CD14-positive monocyte (primary cell): ENCODE measurements around the gene ACP3. TPM values are rescaled to one million over a fixed set of nuclear protein-coding genes. Genes with fewer than 3 reads are reported as not detected.

Source experiments
- DNase-seq, 3 donors: peaks; one replicate each; pipeline ENCODE4 v3.0.0-alpha.2; 2011 to 2022
- H2AFZ ChIP-seq: 2 replicates; pipeline ENCODE4 v1.6.0; 2012; ENCODE audit warnings: mild to moderate bottlenecking, low read depth, low read length, inconsistent platforms; ENCODE audit not compliant: insufficient read depth, poor library complexity, severe bottlenecking
- H3K27ac ChIP-seq, 2 donors: 1 replicate in 1 of 2; 2 replicates in 1 of 2; pipeline ENCODE4 v1.5.1; 2012 to 2013; ENCODE audit warnings: low read length in 2 of 2, control low read depth in 1 of 2, inconsistent platforms in 1 of 2, low read depth in 1 of 2, mild to moderate bottlenecking in 1 of 2
- H3K27me3 ChIP-seq, 2 donors: one replicate each; pipeline versions ENCODE4 v1.6.0 to v1.6.1; 2011 to 2013; ENCODE audit warnings: low read length in 2 of 2; ENCODE audit not compliant: control insufficient read depth in 2 of 2, insufficient read depth in 2 of 2
- H3K36me3 ChIP-seq, 2 donors: replicated peaks in 1 of 2; 1 replicate in 1 of 2; 2 replicates in 1 of 2; pipeline versions ENCODE4 v1.5.1 to v1.6.1; 2012 to 2013; ENCODE audit warnings: low read length in 2 of 2, control low read depth in 1 of 2, inconsistent platforms in 1 of 2, mild to moderate bottlenecking in 1 of 2; ENCODE audit not compliant: insufficient read depth in 2 of 2, control insufficient read depth in 1 of 2
- H3K4me1 ChIP-seq, 2 donors: 1 replicate in 1 of 2; 2 replicates in 1 of 2; pipeline versions ENCODE4 v1.5.1 to v1.6.1; 2012 to 2013; ENCODE audit warnings: low read length in 2 of 2, control low read depth in 1 of 2, inconsistent platforms in 1 of 2, mild to moderate bottlenecking in 1 of 2, moderate library complexity in 1 of 2; ENCODE audit not compliant: insufficient read depth in 2 of 2, control insufficient read depth in 1 of 2
- H3K4me2 ChIP-seq: replicated peaks from 2 replicates; pipeline ENCODE3; 2012; ENCODE audit warnings: low read length, moderate library complexity, mild to moderate bottlenecking; ENCODE audit not compliant: poor library complexity, severe bottlenecking; ENCODE audit errors: extremely low read depth
- H3K4me3 ChIP-seq, 3 experiments: fragments of 200-600 bp in 1 of 3; sonication (generic) in 1 of 3; replicated peaks in 1 of 3; 1 replicate in 2 of 3; 2 replicates in 1 of 3; pipeline ENCODE4 v1.5.1; 2011 to 2013; ENCODE audit warnings: low read length in 3 of 3, mild to moderate bottlenecking in 3 of 3, control low read depth in 2 of 3, low read depth in 2 of 3, inconsistent platforms in 1 of 3, moderate library complexity in 1 of 3
- H3K79me2 ChIP-seq: 2 replicates; pipeline ENCODE4 v1.6.0; 2012; ENCODE audit warnings: mild to moderate bottlenecking, control low read depth, inconsistent platforms, low read length, moderate library complexity; ENCODE audit not compliant: insufficient read depth
- H3K9ac ChIP-seq: 2 replicates; pipeline ENCODE4 v1.6.0; 2017; ENCODE audit warnings: low read length, mild to moderate bottlenecking; ENCODE audit not compliant: insufficient read depth, poor library complexity, severe bottlenecking
- H3K9me3 ChIP-seq, 2 donors: replicated peaks in 1 of 2; 1 replicate in 1 of 2; 2 replicates in 1 of 2; pipeline versions ENCODE4 v1.5.1 to v1.6.1; 2012 to 2013; ENCODE audit warnings: low read length in 2 of 2, control low read depth in 1 of 2; ENCODE audit not compliant: control insufficient read depth in 1 of 2, insufficient read depth in 1 of 2
- H4K20me1 ChIP-seq: 2 replicates; pipeline ENCODE4 v1.6.0; 2012; ENCODE audit warnings: mild to moderate bottlenecking, low read length, control low read depth, moderate library complexity; ENCODE audit not compliant: insufficient read depth
- H3K27ac Mint-ChIP-seq, 7 donors: one replicate each; pipeline ENCODE4 v1.8.0; 2020; ENCODE audit warnings: mild to moderate bottlenecking in 7 of 7, mixed read lengths in 7 of 7, moderate library complexity in 6 of 7, inconsistent platforms in 2 of 7
- H3K27me3 Mint-ChIP-seq, 3 donors: one replicate each; pipeline ENCODE4 v1.8.0; 2021 to 2022; ENCODE audit warnings: low read depth in 3 of 3, mild to moderate bottlenecking in 3 of 3, mixed read lengths in 3 of 3, moderate library complexity in 3 of 3, inconsistent platforms in 1 of 3
- H3K36me3 Mint-ChIP-seq, 2 donors: one replicate each; pipeline ENCODE4 v1.8.0; 2020; ENCODE audit warnings: mixed read lengths in 2 of 2, inconsistent platforms in 1 of 2, mild to moderate bottlenecking in 1 of 2
- H3K4me1 Mint-ChIP-seq: one replicate; pipeline ENCODE4 v1.8.0; 2020; ENCODE audit warnings: mild to moderate bottlenecking, mixed read lengths
- H3K4me3 Mint-ChIP-seq, 2 donors: one replicate each; pipeline ENCODE4 v1.8.0; 2020; ENCODE audit warnings: mild to moderate bottlenecking in 2 of 2, mixed read lengths in 2 of 2, moderate library complexity in 1 of 2
- H3K9me3 Mint-ChIP-seq, 7 donors: one replicate each; pipeline ENCODE4 v1.8.0; 2020 to 2022; ENCODE audit warnings: mixed read lengths in 7 of 7, mild to moderate bottlenecking in 6 of 7, moderate library complexity in 6 of 7, inconsistent platforms in 2 of 7
- WGBS: methylation state at CpG from one replicate; pipeline ENCODE4 v1.1.5; 2013; ENCODE audit warnings: missing lambda C conversion rate; ENCODE audit not compliant: insufficient coverage; 5-methylcytosine and 5-hydroxymethylcytosine counted together
- intact Hi-C, 2 donors: fragments of 100-400 bp; cut with micrococcal nuclease; formaldehyde crosslinking; loops; one replicate each; pipeline versions ENCODE4 v1.15.0 to v1.15.1; 2023
- polyA plus RNA-seq, 3 donors: library from polyadenylated mRNA; depleted of rRNA in 1 of 3; unstranded in 2 of 3; stranded (reverse) in 1 of 3; fragments of 300-500 nt in 2 of 3; fragments of >200 nt in 1 of 3; fragmentation: Illumina TruSeq in 2 of 3; gene quantifications; 1 replicate in 2 of 3; 2 replicates in 1 of 3; pipeline ENCODE4 v1.2.3, GENCODE V29; 2012 to 2021
- TF ChIP-seq, protein P1 (sequence below): fragments of 200-600 bp; IDR thresholded peaks from one replicate; pipeline ENCODE4 v1.8.0; 2022; ENCODE audit warnings: antibody characterized with exemption, mild to moderate bottlenecking

Gene ACP3
- polyA plus RNA-seq, 3 donors, result 33.9 to 55.6 (median 44.0) TPM

DNA sequence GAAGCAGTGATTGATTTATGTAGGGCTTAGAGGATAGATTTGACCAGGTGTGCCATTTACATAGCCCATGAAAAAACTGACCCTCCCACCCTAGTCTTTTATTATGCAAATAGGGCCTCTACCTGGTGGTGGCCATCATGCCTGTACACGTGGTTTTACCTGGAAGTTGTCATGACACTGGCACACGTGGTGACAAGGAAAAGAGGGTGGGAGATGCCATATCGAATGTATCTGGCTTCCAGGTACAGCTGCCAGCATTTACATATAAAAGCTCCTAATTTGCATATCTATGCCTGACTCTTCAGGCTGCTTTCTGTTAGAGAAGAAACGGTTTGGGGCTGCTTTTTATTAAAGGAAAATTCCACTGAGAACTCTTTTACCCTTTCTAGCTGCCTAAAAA lies 65.1 kb downstream of the ACP3 start:
- no peak for DNase-seq
- H3K4me1 ChIP-seq, result no peaks in the 10 kb centered on the region
- Mint-ChIP-seq H3K4me1 (peaks cover 6% of the 10 kb centered on the region), H3K27me3 (peaks cover 0 to 1% (median 0%) of the 10 kb centered on the region in 3 donors), H3K9me3 (peaks cover 0 to 9% (median 2%) of the 10 kb centered on the region in 7 donors), H3K4me3 (no peak overlapping the region), H3K27ac (no peak overlapping the region), H3K36me3 (peaks cover 28 to 29% of the 10 kb centered on the region in 2 donors)
- intact Hi-C loops, result no loop called here
- H3K27ac ChIP-seq, result no peak overlapping the region
- H3K36me3 ChIP-seq, result peaks cover 6 to 36% of the 10 kb centered on the region in 2 donors
- no peak overlapping the region for H2AFZ ChIP-seq
- peaks cover 12% of the 10 kb centered on the region for H4K20me1 ChIP-seq
- TF ChIP-seq, protein P1, sequence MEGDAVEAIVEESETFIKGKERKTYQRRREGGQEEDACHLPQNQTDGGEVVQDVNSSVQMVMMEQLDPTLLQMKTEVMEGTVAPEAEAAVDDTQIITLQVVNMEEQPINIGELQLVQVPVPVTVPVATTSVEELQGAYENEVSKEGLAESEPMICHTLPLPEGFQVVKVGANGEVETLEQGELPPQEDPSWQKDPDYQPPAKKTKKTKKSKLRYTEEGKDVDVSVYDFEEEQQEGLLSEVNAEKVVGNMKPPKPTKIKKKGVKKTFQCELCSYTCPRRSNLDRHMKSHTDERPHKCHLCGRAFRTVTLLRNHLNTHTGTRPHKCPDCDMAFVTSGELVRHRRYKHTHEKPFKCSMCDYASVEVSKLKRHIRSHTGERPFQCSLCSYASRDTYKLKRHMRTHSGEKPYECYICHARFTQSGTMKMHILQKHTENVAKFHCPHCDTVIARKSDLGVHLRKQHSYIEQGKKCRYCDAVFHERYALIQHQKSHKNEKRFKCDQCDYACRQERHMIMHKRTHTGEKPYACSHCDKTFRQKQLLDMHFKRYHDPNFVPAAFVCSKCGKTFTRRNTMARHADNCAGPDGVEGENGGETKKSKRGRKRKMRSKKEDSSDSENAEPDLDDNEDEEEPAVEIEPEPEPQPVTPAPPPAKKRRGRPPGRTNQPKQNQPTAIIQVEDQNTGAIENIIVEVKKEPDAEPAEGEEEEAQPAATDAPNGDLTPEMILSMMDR, result no peak
- H3K4me3 ChIP-seq, result no peak overlapping the region
- no peak overlapping the region for H3K9ac ChIP-seq
- H3K27me3 ChIP-seq, result no peaks in the 10 kb centered on the region
- H3K4me2 ChIP-seq, result no peak overlapping the region
- WGBS, result no CpG with 5 or more reads among the region's 4 CpGs
- no peaks in the 10 kb centered on the region for H3K79me2 ChIP-seq
- H3K9me3 ChIP-seq, result peaks cover 0 to 11% of the 10 kb centered on the region in 2 donors

DNA sequence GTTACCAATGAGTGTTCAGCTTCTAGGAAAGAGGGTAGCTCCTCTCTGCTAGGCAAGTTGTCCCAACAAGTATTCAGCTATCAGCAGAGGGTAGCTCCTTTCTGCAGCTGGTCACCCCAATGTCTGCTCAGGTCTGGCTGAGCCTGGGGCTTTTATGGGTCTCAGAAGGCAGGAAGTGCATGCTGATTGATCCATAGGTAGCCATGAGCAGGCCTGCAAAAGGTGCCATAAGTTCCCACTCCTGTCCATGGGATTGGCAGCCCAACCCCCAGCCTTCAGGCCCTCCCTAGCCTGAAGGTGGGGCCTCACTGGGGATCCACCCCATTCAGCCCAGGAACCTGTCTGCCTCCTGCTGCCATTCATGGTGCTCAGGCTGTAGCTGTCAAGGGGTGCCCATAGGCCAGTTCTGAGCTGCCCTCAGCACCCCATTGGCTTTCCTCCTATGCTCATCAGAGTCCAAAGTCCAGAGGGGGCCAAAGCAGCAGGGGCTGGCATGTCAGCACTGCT lies 65.5 kb downstream of the ACP3 start:
- Mint-ChIP-seq H3K9me3 (peaks cover 0 to 9% (median 2%) of the 10 kb centered on the region in 7 donors), H3K36me3 (peaks cover 23 to 24% of the 10 kb centered on the region in 2 donors), H3K27ac (no peak overlapping the region), H3K27me3 (peaks cover 0 to 1% (median 0%) of the 10 kb centered on the region in 3 donors), H3K4me1 (peaks cover 6% of the 10 kb centered on the region), H3K4me3 (no peak overlapping the region)
- Histone ChIP-seq H2AFZ (no peak overlapping the region), H3K4me1 (no peaks in the 10 kb centered on the region), H3K9me3 (peaks cover 0 to 11% of the 10 kb centered on the region in 2 donors), H3K36me3 (peaks cover 6 to 31% of the 10 kb centered on the region in 2 donors), H3K9ac (no peak overlapping the region), H3K27me3 (no peaks in the 10 kb centered on the region), H3K4me3 (no peak overlapping the region), H3K79me2 (no peaks in the 10 kb centered on the region), H3K27ac (no peak overlapping the region), H3K4me2 (no peak overlapping the region), H4K20me1 (peaks cover 7% of the 10 kb centered on the region)
- TF ChIP-seq, protein P1, result no peak
- DNase-seq, result no peak
- intact Hi-C loops, result no loop called here
